Upper lobe of left lung (tissue), 4 donors: ENCODE results near the gene GET4.

Source experiments
- CTCF ChIP-seq, 6 experiments: fragments of 450-650 bp in 4 of 6; fragments of 200-600 bp in 2 of 6; sonication (generic) in 2 of 6; IDR thresholded peaks; one replicate each; pipeline ENCODE4 v1.5.1; 2016 to 2019; ENCODE audit warnings: antibody characterized with exemption in 6 of 6
- POLR2A ChIP-seq, 4 donors: fragments of 450-650 bp; IDR thresholded peaks; one replicate each; pipeline ENCODE4 v1.5.1; 2016 to 2017; ENCODE audit warnings: antibody characterized with exemption in 4 of 4, mild to moderate bottlenecking in 2 of 4

GRCh38 chr7:891805-892204, 15.5 kb downstream of the GET4 start:
- TF ChIP-seq POLR2A (IDR thresholded peaks at IDR 0.05) (no peak), CTCF (IDR thresholded peaks at IDR 0.05) (no peak)
